Hepatocyte (in vitro differentiated cells): ENCODE results near the gene ATXN1. TPM values are rescaled to one million over a fixed set of nuclear protein-coding genes. Genes with fewer than 3 reads are reported as not detected.

Experiments
- DNase-seq: peaks from one replicate; pipeline ENCODE4 v3.0.0-alpha.2; 2016; ENCODE audit warnings: low spot score
- H2AFZ ChIP-seq: fragments of 200-600 bp; sonication (generic); 2 replicates; pipeline ENCODE4 v1.6.0; 2016; ENCODE audit warnings: antibody characterized with exemption, mild to moderate bottlenecking
- H3K27ac ChIP-seq: fragments of 200-600 bp; sonication (generic); 2 replicates; pipeline ENCODE4 v1.5.1; 2016; ENCODE audit warnings: mild to moderate bottlenecking
- H3K27me3 ChIP-seq: fragments of 200-600 bp; sonication (generic); 2 replicates; pipeline ENCODE4 v1.6.1; 2016
- H3K36me3 ChIP-seq: fragments of 200-600 bp; sonication (generic); replicated peaks from 2 replicates; pipeline ENCODE4 v1.5.1; 2016; ENCODE audit warnings: low read depth; ENCODE audit not compliant: insufficient read depth
- H3K4me1 ChIP-seq: fragments of 200-600 bp; sonication (generic); 2 replicates; pipeline ENCODE4 v1.5.1; 2016; ENCODE audit warnings: mild to moderate bottlenecking, moderate library complexity; ENCODE audit not compliant: insufficient read depth
- H3K4me2 ChIP-seq: fragments of 200-600 bp; sonication (generic); 2 replicates; pipeline ENCODE4 v1.6.0; 2016
- H3K4me3 ChIP-seq: fragments of 200-600 bp; sonication (generic); 2 replicates; pipeline ENCODE4 v1.5.1; 2016; ENCODE audit warnings: mild to moderate bottlenecking
- H3K79me2 ChIP-seq: fragments of 200-600 bp; sonication (generic); 2 replicates; pipeline ENCODE4 v1.6.0; 2017; ENCODE audit warnings: mild to moderate bottlenecking
- H3K9me2 ChIP-seq: fragments of 200-600 bp; sonication (generic); replicated peaks from 2 replicates; pipeline ENCODE4 v1.6.0; 2017; ENCODE audit warnings: mild to moderate bottlenecking; ENCODE audit not compliant: insufficient read depth
- H3K9me3 ChIP-seq: fragments of 200-600 bp; sonication (generic); 2 replicates; pipeline ENCODE4 v1.5.1; 2016; ENCODE audit warnings: low read depth, mild to moderate bottlenecking
- H4K20me1 ChIP-seq: fragments of 200-600 bp; sonication (generic); 2 replicates; pipeline ENCODE4 v1.6.0; 2016; ENCODE audit warnings: mild to moderate bottlenecking; ENCODE audit not compliant: insufficient read depth, poor library complexity, severe bottlenecking
- EZH2 ChIP-seq: fragments of 200-600 bp; sonication (generic); IDR thresholded peaks from 2 replicates; pipeline ENCODE4 v1.6.1; 2016; ENCODE audit warnings: antibody characterized with exemption, mild to moderate bottlenecking, borderline replicate concordance
- EZH2phosphoT487 ChIP-seq: fragments of 200-600 bp; sonication (generic); IDR thresholded peaks from one replicate; pipeline ENCODE4 v1.6.1; 2018; ENCODE audit warnings: antibody characterized with exemption, mild to moderate bottlenecking, low read depth, moderate library complexity; ENCODE audit not compliant: unreplicated experiment, severe bottlenecking
- WGBS: methylation state at CpG from one replicate; pipeline ENCODE4 v1.1.6; 2016; ENCODE audit warnings: low lambda C conversion rate; ENCODE audit errors: missing lambda C conversion rate; 5-methylcytosine and 5-hydroxymethylcytosine counted together
- polyA plus RNA-seq: library from polyadenylated mRNA; unstranded; fragments of >200 nt; fragmentation: Nextera tagmentation; extraction: Ambion mirVana; gene quantifications from 2 replicates; pipeline ENCODE4 v1.2.1, GENCODE V29; 2016
- total RNA-seq: library from RNA; depleted of rRNA; stranded (reverse); fragments of >200 nt; gene quantifications from 2 replicates; pipeline ENCODE4 v1.2.3, GENCODE V29; 2014
- TF ChIP-seq, protein P1 (sequence below): fragments of 200-600 bp; sonication (generic); IDR thresholded peaks from 2 replicates; pipeline ENCODE4 v1.5.1; 2016; ENCODE audit warnings: antibody characterized with exemption, mild to moderate bottlenecking; ENCODE audit not compliant: poor library complexity

Gene ATXN1
- total and polyA plus RNA-seq, 2 experiments from 2014 or later, result 14.7 to 32.6 TPM

DNA sequence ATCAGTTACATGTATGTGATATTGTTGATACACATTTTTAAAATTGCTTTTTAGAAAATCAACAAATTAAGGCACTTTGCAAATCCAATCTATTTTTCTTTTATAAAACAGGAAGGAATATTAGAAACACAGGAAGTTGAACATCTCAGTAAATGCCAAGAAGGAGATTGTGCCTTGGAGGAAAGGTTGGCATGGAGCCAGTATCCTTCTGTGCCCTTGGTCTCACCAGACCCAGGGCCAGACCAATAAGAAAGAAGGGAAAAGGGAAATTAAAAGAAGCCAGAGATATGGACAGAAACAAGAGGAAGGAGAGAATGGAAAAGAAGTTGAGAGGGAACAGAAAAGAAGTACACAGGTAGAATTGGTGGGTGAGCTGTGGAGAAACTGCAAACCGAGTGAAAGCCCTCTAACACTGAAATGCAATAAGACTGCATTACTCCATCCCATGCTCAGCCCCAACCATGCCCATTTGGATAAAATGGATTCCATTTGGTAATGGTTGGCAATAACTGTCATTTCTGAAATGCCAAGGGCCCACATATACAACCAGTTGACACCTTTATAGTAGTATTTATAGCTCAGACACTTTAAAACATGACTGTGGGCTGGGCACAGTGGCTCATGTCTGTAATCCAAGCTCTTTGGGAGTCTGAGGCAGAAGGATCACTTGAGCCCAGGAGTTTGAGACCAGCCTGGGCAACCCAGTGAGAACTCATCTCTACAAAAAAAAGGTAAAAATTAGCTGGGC, 389.1 kb downstream of the ATXN1 start:
- no peaks in the 10 kb centered on the region for H3K27me3 ChIP-seq
- no peaks in the 10 kb centered on the region for H3K9me3 ChIP-seq
- 100% methylated on average over 1 of the region's 1 CpG for WGBS
- no peaks in the 10 kb centered on the region for H3K9me2 ChIP-seq
- TF ChIP-seq, protein P1, sequence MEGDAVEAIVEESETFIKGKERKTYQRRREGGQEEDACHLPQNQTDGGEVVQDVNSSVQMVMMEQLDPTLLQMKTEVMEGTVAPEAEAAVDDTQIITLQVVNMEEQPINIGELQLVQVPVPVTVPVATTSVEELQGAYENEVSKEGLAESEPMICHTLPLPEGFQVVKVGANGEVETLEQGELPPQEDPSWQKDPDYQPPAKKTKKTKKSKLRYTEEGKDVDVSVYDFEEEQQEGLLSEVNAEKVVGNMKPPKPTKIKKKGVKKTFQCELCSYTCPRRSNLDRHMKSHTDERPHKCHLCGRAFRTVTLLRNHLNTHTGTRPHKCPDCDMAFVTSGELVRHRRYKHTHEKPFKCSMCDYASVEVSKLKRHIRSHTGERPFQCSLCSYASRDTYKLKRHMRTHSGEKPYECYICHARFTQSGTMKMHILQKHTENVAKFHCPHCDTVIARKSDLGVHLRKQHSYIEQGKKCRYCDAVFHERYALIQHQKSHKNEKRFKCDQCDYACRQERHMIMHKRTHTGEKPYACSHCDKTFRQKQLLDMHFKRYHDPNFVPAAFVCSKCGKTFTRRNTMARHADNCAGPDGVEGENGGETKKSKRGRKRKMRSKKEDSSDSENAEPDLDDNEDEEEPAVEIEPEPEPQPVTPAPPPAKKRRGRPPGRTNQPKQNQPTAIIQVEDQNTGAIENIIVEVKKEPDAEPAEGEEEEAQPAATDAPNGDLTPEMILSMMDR, result no peak
- TF ChIP-seq EZH2phosphoT487, result no peak
- no peak for TF ChIP-seq EZH2
- H3K4me3 ChIP-seq, result no peak overlapping the region
- DNase-seq, result no peak
- H3K4me2 ChIP-seq, result no peak overlapping the region
- H4K20me1 ChIP-seq, result no peaks in the 10 kb centered on the region
- H3K4me1 ChIP-seq, result peaks cover 7% of the 10 kb centered on the region
- H3K27ac ChIP-seq, result no peak overlapping the region
- H3K79me2 ChIP-seq, result no peaks in the 10 kb centered on the region
- no peak overlapping the region for H2AFZ ChIP-seq
- no peaks in the 10 kb centered on the region for H3K36me3 ChIP-seq

DNA sequence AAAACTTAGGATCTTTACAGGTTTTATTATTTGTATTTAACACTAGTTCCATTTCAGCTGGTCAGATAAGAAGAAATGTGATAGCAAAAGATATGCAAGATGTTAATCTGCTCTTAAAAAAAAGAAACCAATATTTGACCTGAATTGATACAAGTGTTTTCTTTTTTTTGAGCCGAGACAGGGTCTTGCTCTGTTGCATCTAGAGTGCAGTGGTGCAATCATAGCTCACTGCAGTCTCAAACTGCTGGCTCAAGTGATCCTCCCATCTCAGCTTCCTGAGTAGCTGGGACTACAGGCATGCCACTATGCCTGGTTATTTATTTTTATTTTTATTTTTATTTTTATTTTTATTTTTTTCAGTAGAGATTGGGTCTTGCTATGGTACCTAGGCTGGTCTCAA, 389.9 kb downstream of the ATXN1 start:
- H4K20me1 ChIP-seq, result no peaks in the 10 kb centered on the region
- H3K27ac ChIP-seq, result no peak overlapping the region
- H3K36me3 ChIP-seq, result no peaks in the 10 kb centered on the region
- TF ChIP-seq, protein P1, result no peak
- TF ChIP-seq EZH2 (no peak), EZH2phosphoT487 (no peak)
- H3K79me2 ChIP-seq, result no peaks in the 10 kb centered on the region
- H3K9me3 ChIP-seq, result no peaks in the 10 kb centered on the region
- no peak overlapping the region for H2AFZ ChIP-seq
- H3K4me2 ChIP-seq, result no peak overlapping the region
- H3K9me2 ChIP-seq, result no peaks in the 10 kb centered on the region
- peaks cover 14% of the 10 kb centered on the region for H3K4me1 ChIP-seq
- no peaks in the 10 kb centered on the region for H3K27me3 ChIP-seq
- 100% methylated on average over 1 of the region's 1 CpG for whole genome bisulfite sequencing
- no peak overlapping the region for H3K4me3 ChIP-seq
- no peak for DNase-seq

DNA sequence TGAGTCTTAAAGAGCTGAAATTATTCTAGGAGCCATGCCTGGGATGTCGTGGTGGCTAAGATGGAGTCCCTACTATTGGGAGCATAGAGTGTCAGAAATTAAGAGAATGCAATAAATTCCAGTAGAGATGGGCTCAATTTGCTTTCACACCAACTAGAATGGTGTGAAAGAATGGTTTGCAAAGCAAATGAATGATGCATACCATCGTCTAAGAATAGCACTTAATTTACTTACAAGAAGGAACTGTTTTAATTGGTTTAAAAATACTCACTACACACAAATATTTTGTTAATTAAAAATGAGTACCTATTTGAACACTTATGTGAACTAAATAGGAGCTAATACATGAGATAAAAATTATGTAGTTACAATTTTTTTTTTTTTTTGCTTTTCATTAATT, 390.3 kb downstream of the ATXN1 start:
- 83% methylated on average over 2 of the region's 2 CpGs for WGBS
- Histone ChIP-seq H3K9me2 (no peaks in the 10 kb centered on the region), H3K27ac (no peak overlapping the region), H3K79me2 (no peaks in the 10 kb centered on the region), H3K9me3 (no peaks in the 10 kb centered on the region), H2AFZ (no peak overlapping the region), H3K4me3 (no peak overlapping the region), H4K20me1 (no peaks in the 10 kb centered on the region), H3K4me1 (peaks cover 14% of the 10 kb centered on the region), H3K4me2 (no peak overlapping the region), H3K36me3 (no peaks in the 10 kb centered on the region), H3K27me3 (no peaks in the 10 kb centered on the region)
- TF ChIP-seq EZH2phosphoT487 (no peak), EZH2 (no peak)
- TF ChIP-seq, protein P1, result no peak
- DNase-seq, result no peak

DNA sequence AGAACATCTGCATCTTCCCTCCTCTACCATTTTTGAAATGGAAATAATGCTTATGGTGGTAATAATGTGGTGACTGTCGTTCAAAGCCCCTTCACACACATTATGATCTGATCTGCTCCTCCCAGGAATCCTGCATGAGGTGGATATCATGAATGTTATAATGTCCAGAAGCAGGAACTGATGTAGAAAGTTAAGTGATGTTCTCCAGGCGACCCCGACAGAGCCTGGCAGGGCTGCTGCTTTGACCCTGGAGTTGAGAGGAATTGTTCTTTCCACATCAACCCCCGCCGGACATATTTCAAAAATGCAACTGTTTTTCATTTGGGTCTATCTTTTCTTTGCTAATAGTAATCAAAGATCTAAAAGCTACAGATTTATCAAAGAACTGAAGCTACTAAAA, 391.3 kb downstream of the ATXN1 start:
- Histone ChIP-seq H3K9me3 (no peaks in the 10 kb centered on the region), H3K27ac (no peak overlapping the region), H3K4me3 (no peak overlapping the region), H4K20me1 (no peaks in the 10 kb centered on the region), H3K9me2 (no peaks in the 10 kb centered on the region), H3K4me2 (no peak overlapping the region), H3K4me1 (peaks cover 14% of the 10 kb centered on the region), H3K27me3 (no peaks in the 10 kb centered on the region), H3K36me3 (no peaks in the 10 kb centered on the region), H3K79me2 (no peaks in the 10 kb centered on the region), H2AFZ (no peak overlapping the region)
- TF ChIP-seq, protein P1, result no peak
- TF ChIP-seq EZH2phosphoT487 (no peak), EZH2 (no peak)
- 67% methylated on average over 5 of the region's 5 CpGs for WGBS
- no peak for DNase-seq
